ENCODE data around the gene LECT2.

DNA sequence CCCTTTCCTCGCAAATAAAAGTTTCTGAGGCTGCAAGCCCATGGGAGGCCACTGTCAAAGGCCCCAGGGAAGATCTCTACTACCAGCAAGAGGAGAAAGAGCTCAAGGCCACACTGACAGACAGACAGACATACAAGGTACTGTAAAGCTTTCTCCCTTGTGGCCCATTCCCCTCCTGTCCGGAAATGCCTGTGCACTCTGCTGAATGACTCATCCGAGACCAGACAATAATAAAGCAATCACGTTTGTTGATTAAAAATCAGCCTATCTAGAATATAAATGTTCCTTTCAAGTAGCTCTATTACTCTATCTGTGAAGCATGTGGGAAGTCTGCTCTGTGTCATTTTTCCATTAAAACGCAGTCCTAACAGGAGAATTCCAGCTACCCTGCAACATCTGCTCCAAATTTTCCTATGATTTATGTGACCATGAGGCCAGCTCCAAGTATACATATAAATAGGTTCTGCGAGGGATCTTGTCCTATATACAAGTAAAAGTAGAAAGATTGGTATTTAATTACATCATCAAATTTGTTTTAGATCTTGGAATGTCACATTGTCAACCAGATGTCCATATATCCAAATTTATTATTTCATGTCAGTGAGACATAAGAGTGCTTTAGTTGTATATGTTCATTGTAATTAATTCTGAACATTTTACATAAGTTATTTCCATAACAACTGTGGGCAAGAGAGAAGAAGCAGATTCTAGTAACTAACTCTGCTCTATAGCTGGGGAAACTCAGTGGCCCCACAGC is 39.3 kb upstream of the LECT2 start:
- TF ChIP-seq CTCF (IDR thresholded peaks at IDR 0.05) (no peak), ZFX (IDR thresholded peaks at IDR 0.05; ENCODE audit: borderline replicate concordance) (no peak)

All from 22Rv1 (cell line).